Caco-2 (cell line): ENCODE data around the gene RFX3. TPM values are rescaled to one million over a fixed set of nuclear protein-coding genes. Genes with fewer than 3 reads are reported as not detected.

Experiments
- BruUV-seq: library from RNA; stranded (reverse); fragments of 400-500 nt; replicated peaks from 2 replicates; lab custom pipeline; 2021; lab: Mats Ljungman, UMichigan
- CTCF ChIA-PET: fragments of 300-600 bp; sonication (Branson Sonifier 250); formaldehyde crosslinking; loops from one replicate; lab custom pipeline; 2022; ENCODE audit warnings: antibody characterized with exemption; lab: Charles Lee
- POLR2A ChIA-PET: fragments of 300-600 bp; sonication (Branson Sonifier 250); formaldehyde crosslinking; loops from one replicate; lab custom pipeline; 2022; ENCODE audit warnings: antibody characterized with exemption; lab: Charles Lee
- DNase-seq, 2 experiments: peaks; one replicate each; pipeline versions ENCODE4 v3.0.0 to v3.0.0-alpha.2; 2020 to 2022
- H3K27me3 ChIP-seq: replicated peaks from 2 replicates; pipeline ENCODE4 v1.6.0; 2011; ENCODE audit warnings: low read length; ENCODE audit not compliant: control insufficient read depth, insufficient read depth
- H3K36me3 ChIP-seq: 2 replicates; pipeline ENCODE4 v1.5.1; 2011; ENCODE audit warnings: low read length; ENCODE audit not compliant: control insufficient read depth, insufficient read depth
- H3K4me1 ChIP-seq: fragments of 250-450 bp; sonication (Bioruptor Pico); 2 replicates; pipeline ENCODE4 v1.5.1; 2020; ENCODE audit warnings: mild to moderate bottlenecking
- H3K4me3 ChIP-seq: 2 replicates; pipeline ENCODE4 v1.5.1; 2011; ENCODE audit warnings: low read depth, mild to moderate bottlenecking, control low read depth, low read length
- H3K9me3 ChIP-seq: fragments of 250-450 bp; sonication (Bioruptor Pico); 2 replicates; pipeline ENCODE4 v1.5.1; 2020; ENCODE audit warnings: mild to moderate bottlenecking, moderate library complexity
- H3K27ac Mint-ChIP-seq: one replicate; pipeline ENCODE4 v1.8.0; 2022; ENCODE audit warnings: mixed read lengths; ENCODE audit not compliant: unreplicated experiment
- H3K27me3 Mint-ChIP-seq: one replicate; pipeline ENCODE4 v1.8.0; 2022; ENCODE audit warnings: mixed read lengths; ENCODE audit not compliant: insufficient read depth, unreplicated experiment
- H3K36me3 Mint-ChIP-seq: one replicate; pipeline ENCODE4 v1.8.0; 2022; ENCODE audit warnings: mild to moderate bottlenecking, mixed read lengths; ENCODE audit not compliant: insufficient read depth, unreplicated experiment
- H3K4me1 Mint-ChIP-seq: one replicate; pipeline ENCODE4 v1.8.0; 2022; ENCODE audit warnings: low read depth, mixed read lengths; ENCODE audit not compliant: unreplicated experiment
- H3K4me3 Mint-ChIP-seq: one replicate; pipeline ENCODE4 v1.8.0; 2022; ENCODE audit warnings: mild to moderate bottlenecking, moderate library complexity, mixed read lengths; ENCODE audit not compliant: unreplicated experiment
- H3K9me3 Mint-ChIP-seq: one replicate; pipeline ENCODE4 v1.8.0; 2022; ENCODE audit warnings: mixed read lengths; ENCODE audit not compliant: unreplicated experiment
- intact Hi-C: fragments of 100-400 bp; cut with micrococcal nuclease; formaldehyde crosslinking; loops from one replicate; pipeline ENCODE4 v1.10.0; 2022; ENCODE audit not compliant: unreplicated experiment
- total RNA-seq: library from RNA; stranded (reverse); gene quantifications from 2 replicates; pipeline ENCODE4 v1.2.3, GENCODE V29; 2022
- TF ChIP-seq, protein P1 (sequence below), 2 experiments: fragments of 200-600 bp in 1 of 2; IDR thresholded peaks; 1 replicate in 1 of 2; 2 replicates in 1 of 2; pipeline versions ENCODE4 v1.5.1 to v1.8.0; 2011 to 2022; ENCODE audit warnings: antibody characterized with exemption in 1 of 2, control low read depth in 1 of 2, inconsistent platforms in 1 of 2, low read depth in 1 of 2, low read length in 1 of 2, mild to moderate bottlenecking in 1 of 2, moderate library complexity in 1 of 2; ENCODE audit not compliant: insufficient read depth in 1 of 2, severe bottlenecking in 1 of 2, unreplicated experiment in 1 of 2

The RFX3 gene
- total RNA-seq, 1 experiment from 2014 or later = 4.2 TPM

DNA sequence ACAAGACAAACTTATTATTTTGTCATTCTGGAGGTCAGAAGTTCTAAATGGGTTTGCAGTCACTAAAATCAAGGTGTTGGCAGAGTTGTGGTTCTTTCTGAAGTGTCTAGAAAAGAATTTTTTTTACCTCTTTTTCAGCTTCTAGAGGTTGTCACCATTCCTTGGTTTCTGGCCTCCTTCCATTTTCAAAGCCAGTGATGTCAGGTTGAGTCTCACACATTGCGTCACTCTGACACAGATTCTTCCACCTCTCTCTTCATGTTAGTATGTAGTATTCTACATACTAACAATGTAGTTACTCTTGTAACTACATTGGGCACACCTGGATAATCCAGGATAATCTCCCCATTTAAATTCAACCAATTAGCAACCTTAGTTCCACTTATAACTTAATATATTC lies 290.3 kb downstream of the RFX3 start:
- H3K27me3 ChIP-seq = no peaks in the 10 kb centered on the region
- POLR2A ChIA-PET = no interaction called here
- Mint-ChIP-seq H3K36me3 (no peaks in the 10 kb centered on the region), H3K4me1 (no peaks in the 10 kb centered on the region), H3K9me3 (no peaks in the 10 kb centered on the region), H3K27me3 (peaks cover 5% of the 10 kb centered on the region), H3K27ac (no peak overlapping the region), H3K4me3 (no peak overlapping the region)
- TF ChIP-seq, protein P1, sequence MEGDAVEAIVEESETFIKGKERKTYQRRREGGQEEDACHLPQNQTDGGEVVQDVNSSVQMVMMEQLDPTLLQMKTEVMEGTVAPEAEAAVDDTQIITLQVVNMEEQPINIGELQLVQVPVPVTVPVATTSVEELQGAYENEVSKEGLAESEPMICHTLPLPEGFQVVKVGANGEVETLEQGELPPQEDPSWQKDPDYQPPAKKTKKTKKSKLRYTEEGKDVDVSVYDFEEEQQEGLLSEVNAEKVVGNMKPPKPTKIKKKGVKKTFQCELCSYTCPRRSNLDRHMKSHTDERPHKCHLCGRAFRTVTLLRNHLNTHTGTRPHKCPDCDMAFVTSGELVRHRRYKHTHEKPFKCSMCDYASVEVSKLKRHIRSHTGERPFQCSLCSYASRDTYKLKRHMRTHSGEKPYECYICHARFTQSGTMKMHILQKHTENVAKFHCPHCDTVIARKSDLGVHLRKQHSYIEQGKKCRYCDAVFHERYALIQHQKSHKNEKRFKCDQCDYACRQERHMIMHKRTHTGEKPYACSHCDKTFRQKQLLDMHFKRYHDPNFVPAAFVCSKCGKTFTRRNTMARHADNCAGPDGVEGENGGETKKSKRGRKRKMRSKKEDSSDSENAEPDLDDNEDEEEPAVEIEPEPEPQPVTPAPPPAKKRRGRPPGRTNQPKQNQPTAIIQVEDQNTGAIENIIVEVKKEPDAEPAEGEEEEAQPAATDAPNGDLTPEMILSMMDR (IDR thresholded peaks at IDR 0.05; ENCODE audit: insufficient read depth in 1 of 2, low read depth in 1 of 2, low read length in 1 of 2, severe bottlenecking in 1 of 2, unreplicated experiment in 1 of 2) = no peak
- no peaks in the 10 kb centered on the region for H3K36me3 ChIP-seq
- DNase-seq = no peak
- no TSS peak for BruUV-seq
- H3K9me3 ChIP-seq = no peaks in the 10 kb centered on the region
- intact Hi-C loops = no loop called here
- no peaks in the 10 kb centered on the region for H3K4me1 ChIP-seq
- CTCF ChIA-PET = no interaction called here
- H3K4me3 ChIP-seq = no peak overlapping the region

- no peaks in the 10 kb centered on the region for H3K4me1 ChIP-seq
- Mint-ChIP-seq H3K27me3 (no peaks in the 10 kb centered on the region), H3K27ac (no peak overlapping the region), H3K9me3 (no peaks in the 10 kb centered on the region), H3K4me3 (no peak overlapping the region), H3K36me3 (no peaks in the 10 kb centered on the region), H3K4me1 (no peaks in the 10 kb centered on the region)
- intact Hi-C loops = no loop called here
- H3K9me3 ChIP-seq = no peaks in the 10 kb centered on the region
- TF ChIP-seq, protein P1 (IDR thresholded peaks at IDR 0.05; ENCODE audit: insufficient read depth in 1 of 2, low read depth in 1 of 2, low read length in 1 of 2, severe bottlenecking in 1 of 2, unreplicated experiment in 1 of 2) = no peak
- H3K36me3 ChIP-seq = no peaks in the 10 kb centered on the region
- no peak overlapping the region for H3K4me3 ChIP-seq
- POLR2A ChIA-PET = no interaction called here
- H3K27me3 ChIP-seq = no peaks in the 10 kb centered on the region
- CTCF ChIA-PET = no interaction called here
- DNase-seq = no peak
- no TSS peak for BruUV-seq
Measured at GRCh38 chr9:3224931-3225330, 300.9 kb downstream of the RFX3 start.

GRCh38 chr9:3215658-3216057 lies 310.1 kb downstream of the RFX3 start:
- H3K4me1 Mint-ChIP-seq = no peaks in the 10 kb centered on the region
- H3K27me3 ChIP-seq = no peaks in the 10 kb centered on the region
- no peaks in the 10 kb centered on the region for H3K36me3 ChIP-seq
- ChIA-PET CTCF (no interaction called here), POLR2A (no interaction called here)
- H3K4me3 Mint-ChIP-seq = no peak overlapping the region
- H3K27me3 Mint-ChIP-seq = peaks cover 4% of the 10 kb centered on the region
- no peak overlapping the region for H3K27ac Mint-ChIP-seq
- H3K4me1 ChIP-seq = no peaks in the 10 kb centered on the region
- H3K36me3 Mint-ChIP-seq = no peaks in the 10 kb centered on the region
- no peaks in the 10 kb centered on the region for H3K9me3 ChIP-seq
- BruUV-seq = no TSS peak
- H3K9me3 Mint-ChIP-seq = no peaks in the 10 kb centered on the region
- intact Hi-C loops = no loop called here
- no peak for DNase-seq
- TF ChIP-seq, protein P1 (IDR thresholded peaks at IDR 0.05; ENCODE audit: insufficient read depth in 1 of 2, low read depth in 1 of 2, low read length in 1 of 2, severe bottlenecking in 1 of 2, unreplicated experiment in 1 of 2) = no peak
- no peak overlapping the region for H3K4me3 ChIP-seq
